Measurements from ENCODE around the gene AACS.

GRCh38 chr12:125061229-125061628 lies 4.0 kb upstream of the AACS start:
- no peak for TF ChIP-seq POLR2A (IDR thresholded peaks at IDR 0.05)
- no peak for TF ChIP-seq CTCF (IDR thresholded peaks at IDR 0.05)

Measured in body of pancreas (tissue), 4 donors.